ENCODE data around the gene BBX.
A peak's percentile ranks its signal among the peaks of the same experiment; 100 is the strongest.

Gene BBX

DNA sequence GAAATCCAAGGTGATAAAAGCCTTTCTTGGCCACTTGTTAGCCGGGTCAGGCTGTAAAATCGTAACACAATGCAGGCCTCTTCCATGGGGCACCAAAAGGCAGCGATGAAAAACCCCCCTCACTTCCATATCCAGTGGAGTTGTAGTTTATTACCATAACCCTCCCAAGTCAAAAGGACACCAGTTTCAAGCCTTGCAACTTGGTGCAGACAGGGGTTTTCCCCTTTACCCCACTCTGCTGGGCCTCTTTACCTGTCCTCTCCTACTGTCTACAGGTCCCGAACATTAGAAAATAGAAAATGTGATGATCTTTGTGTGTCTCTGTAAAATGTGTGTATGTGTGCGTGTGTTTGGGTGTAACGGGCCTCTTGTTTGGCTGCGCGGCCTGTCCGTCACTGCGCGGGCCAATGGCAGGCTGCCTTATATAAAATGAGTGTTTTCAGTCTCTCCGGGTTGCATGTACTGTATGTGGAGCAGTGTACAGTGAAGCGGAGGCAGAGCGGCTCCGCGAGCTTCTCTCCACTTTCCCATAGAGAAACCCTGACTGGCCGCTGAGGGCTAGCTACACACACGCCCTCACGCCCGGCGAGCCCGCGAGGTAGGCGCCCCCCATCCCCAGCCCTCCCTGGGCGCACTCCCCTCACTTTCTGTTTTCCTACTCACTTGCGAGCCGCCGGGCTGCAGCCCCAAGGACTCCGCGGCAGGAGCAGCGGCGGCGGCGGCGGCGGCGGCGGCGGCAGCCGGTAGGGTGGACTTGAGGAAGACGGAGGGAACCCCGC, at the start of gene BBX:
Gene BBX (plus strand): TSS at position 453 of the 779 bp plus-strand sequence. CDS start 187,499 bp downstream, outside the sequence.
- peak; percentile 73 to 87 for DNase-seq

DNA sequence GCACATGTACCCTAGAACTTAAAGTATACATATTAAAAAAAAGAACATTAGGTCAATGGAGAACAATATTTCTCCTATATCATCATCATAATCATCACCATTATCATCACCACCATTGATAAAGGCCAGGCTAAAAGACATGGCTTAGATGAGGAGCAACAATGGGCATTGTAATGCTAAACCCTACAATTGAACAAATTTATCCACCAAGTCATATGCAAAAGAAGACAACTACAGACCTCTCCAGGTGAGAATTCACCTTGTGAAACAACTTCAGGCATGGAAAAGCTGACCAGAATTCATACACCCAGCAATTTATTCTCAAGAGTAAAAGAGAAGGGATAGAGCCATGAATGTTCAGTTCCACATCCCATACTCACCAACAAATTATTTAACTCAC, 46.3 kb upstream of the BBX start:
- no peak for DNase-seq

DNA sequence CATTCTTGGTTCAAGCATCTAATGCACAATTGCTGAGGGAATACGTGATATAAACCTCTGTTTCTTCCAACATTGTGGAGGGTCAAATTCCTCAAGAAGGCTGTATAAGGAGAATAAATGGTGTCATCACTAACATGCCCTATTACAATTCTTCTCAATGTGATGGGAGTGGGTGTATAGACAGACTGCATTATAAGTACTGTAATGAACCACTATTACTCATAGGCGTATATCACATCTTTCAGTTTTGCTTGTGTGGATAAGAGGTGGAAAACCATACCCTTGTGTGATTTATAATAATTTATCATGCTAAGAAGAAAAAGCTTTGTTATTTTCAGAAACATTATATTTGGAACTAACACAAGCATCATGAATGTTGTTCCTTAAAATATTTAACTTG, 35.3 kb upstream of the BBX start:
- DNase-seq, result no peak

DNA sequence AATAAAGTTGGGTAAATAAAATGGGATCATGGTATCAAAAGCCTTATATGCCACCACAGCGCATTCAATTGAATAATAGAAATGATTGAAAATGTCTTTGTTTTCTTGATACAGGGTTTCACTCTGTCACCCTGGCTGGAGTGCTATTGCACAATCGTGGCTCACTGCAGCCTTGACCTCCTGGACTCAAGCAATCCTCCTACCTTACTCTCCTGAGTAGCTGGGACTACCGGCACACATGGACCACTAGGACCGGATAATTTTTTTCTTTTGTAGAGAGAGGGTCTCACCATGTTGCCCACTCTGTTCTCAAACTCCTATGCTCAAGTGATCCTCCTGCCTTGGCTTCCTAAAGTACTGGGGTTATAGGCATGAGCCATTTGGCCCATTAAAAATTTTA, 33.8 kb upstream of the BBX start:
- DNase-seq, result no peak

DNA sequence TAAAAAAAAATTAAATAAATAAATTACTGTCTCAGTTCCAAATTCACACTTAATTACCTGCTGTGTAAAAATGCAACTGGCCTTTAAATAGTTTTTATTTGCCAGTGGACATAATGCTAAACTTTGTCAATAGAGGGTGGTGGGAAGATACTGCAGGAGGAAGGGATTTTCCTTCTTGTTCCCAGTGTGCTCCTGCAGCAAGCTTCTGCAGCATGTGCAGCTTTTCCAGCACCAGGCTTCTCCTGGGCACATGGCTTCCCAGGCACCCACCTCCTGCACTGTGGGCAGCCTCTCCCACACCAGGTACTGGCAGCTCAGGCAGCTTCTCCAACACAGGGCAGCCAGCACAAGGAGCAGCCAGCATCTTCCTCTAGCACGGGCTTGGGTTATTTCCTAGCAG, 29.6 kb upstream of the BBX start:
- no peak for DNase-seq

DNA sequence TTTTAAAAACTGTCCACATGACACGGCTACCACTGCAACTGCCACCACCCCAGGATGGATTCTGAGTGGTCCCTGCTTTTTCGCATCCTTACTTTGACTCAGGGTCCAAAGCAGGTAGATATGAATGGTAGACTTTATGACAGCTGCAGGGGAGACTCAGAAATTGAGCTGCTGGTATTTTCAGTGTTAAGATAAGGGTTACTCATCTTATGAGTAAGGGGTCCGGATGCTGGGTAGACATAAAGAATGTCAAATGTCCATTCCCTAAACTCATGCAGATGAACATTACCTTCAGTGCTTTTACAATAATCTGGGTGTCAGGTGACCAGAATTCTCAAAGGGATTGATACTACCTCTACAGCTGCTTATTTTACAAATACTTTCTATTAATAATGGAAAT, 25.9 kb upstream of the BBX start:
- DNase-seq, result no peak

DNA sequence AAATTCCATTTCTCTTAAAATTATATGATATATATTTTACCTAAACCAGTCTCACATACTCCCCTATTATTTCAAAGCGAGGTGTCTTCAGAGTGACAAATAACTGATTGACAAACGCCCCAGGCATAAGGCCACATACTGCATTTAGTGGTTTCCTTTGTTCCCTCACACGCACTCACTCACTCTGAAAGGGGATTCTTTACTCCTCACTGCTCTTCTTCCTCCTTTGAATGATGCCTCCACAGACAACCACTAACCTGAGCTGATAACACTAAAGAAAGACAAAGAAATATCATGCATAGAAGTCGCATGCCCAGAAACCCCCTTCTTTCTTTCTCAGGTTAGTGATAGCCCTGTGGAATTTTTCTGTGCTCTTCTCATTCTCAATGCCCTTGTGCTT, 24.1 kb upstream of the BBX start:
- no peak for DNase-seq

DNA sequence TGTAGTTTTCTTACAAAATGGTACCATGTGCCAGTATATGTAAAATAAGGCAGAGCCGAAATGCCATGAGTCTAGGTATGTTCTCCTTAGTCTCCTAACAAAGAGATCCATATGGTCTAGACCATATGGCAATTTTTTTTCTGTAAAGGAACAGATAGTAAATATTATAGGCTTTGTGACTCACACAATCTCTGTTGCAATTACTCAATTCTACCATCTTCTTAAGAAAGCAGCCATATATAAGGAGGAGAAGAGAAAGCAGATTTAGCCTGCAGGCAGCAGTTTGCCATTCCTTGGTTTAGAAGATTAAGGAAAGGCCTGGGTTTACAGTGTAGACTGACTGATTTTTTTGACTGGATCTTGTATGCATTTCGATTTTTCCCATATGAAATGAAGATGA, 16.3 kb upstream of the BBX start:
- no peak for DNase-seq

DNA sequence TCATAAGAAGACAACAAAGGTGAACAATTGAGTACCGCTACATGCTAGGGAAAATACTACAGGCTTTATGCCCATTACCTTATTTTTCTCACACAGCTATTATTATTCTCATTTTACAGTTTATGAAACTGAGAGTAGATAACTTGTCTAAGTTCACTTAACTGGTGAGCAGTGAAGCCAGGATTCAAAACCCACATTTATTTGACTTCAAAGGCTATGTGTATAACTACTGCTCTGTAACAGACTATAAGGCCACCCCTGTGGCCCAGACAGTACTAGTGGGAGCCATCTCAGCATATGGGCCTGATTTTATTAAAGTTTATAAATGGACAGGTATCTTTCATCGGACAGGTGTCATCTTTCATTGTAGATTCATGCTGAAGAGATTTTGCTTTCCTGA, 14.4 kb upstream of the BBX start:
- no peak for DNase-seq

DNA sequence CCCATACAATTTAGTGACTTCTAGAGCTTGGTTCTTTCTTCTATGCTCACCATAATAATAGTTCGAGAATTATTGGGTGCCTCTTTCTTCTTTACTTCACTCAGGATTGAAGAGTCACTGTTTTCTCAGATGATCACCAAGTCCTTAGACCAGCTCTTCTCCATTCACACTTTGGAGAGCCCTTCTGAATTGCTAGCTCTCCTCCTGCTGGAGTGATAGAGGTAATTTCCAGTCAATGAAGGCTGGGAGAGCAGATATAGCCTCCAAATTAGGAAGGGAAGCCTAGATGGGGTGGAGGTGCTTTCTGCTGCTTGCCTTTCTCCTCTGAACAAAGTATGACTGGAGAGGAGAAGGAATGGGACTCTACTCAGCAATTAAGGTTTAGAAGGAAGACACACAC, 10.7 kb upstream of the BBX start:
- no peak for DNase-seq

DNA sequence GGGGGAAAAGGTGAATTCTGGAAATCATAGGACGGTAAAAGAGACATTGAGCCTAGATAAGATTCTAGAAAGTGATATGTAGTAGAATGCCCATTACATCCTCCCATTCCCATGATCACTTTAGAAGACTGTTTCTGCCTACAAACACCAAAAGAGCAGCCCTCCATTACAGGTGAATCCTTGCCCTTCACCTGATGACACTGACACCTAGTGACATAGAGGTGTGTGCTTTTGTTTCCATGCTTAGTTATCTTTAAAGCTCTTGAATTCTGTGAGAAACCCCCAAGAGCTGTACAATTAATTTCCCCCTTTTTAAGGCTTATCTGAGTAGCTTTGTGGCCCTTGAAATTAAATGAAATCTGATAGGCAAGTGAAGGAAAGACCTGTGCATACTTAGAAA, 8.3 kb upstream of the BBX start:
- no peak for DNase-seq

DNA sequence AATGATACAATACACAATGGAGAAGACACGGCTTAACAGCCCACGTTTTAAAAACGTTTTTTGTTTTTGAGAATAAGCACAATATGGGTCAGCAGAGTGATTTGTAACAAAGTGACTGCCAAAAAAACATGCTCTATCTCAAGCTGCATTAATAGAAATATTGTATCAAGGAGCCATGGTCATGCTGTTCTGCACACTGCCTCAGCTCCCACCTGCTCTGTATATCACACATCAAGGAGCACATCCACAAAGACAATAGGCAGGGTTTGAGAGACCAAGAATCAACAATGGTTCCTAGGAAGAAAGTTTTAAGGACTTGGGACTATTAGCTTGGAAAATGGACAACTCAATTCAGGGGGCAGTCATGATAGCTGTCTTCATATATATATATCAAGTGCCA, 6.3 kb upstream of the BBX start:
- DNase-seq, result no peak

DNA sequence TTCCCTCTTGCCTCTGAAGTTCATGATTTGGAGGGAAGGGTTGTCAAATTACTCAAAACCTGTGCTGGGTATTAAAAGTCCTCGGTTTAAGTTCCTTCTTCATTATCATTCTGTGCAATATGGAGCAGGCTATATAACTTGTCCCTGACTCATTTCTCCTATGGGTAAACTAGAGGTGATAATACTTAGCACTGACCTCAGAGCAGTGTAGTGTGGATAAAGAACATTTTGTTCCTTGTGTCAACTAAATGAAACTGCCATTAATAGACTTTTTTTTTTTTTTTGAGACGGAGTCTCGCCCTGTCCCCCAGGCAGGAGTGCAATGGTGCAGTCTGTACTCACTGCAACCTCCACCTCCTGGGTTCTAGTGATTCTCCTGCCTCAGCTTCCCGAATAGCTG, 2.2 kb upstream of the BBX start:
- DNase-seq, result no peak

DNA sequence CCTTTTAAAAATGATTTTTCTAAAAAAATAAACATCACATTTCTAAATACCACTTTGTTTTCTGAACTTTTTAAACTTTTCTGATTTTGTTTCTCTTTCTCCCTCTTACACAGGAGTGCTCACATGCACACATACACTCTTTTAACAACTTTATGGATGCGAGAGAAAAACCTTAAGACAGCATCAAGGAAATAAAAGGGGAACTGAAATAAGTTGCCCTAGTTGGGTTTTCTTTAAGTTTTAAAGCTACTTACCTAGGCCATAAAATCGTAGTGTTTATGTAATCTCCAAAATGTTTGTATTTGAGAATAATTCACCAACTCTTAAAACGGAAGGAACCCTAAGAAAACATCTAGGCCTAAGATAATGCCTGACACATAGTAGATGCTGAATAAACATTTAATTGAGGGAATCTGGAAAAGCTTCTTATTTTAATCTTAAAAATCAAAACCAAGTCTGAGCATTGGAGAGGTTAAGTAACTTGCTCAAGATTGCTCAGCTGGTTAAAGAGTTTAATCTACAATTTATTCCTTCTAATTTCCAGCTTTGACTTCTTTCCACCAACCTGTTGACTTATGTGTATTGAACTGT, 1.2 kb upstream of the BBX start:
- DNase-seq, result no peak

DNA sequence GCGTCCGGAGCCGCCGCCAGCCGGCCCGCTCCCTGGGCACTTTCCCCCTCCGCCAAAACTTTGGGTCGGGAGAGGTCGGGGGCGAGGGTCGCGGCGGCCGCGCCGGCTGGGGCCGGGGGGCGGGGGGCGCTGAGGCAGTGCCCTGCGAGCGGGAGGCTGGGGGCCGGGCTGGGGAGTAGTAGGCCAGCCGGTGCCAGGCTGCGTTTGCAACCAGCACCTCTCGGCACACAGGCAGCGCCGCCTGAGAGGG, 452 bp downstream of the BBX start:
- no peak for DNase-seq

DNA sequence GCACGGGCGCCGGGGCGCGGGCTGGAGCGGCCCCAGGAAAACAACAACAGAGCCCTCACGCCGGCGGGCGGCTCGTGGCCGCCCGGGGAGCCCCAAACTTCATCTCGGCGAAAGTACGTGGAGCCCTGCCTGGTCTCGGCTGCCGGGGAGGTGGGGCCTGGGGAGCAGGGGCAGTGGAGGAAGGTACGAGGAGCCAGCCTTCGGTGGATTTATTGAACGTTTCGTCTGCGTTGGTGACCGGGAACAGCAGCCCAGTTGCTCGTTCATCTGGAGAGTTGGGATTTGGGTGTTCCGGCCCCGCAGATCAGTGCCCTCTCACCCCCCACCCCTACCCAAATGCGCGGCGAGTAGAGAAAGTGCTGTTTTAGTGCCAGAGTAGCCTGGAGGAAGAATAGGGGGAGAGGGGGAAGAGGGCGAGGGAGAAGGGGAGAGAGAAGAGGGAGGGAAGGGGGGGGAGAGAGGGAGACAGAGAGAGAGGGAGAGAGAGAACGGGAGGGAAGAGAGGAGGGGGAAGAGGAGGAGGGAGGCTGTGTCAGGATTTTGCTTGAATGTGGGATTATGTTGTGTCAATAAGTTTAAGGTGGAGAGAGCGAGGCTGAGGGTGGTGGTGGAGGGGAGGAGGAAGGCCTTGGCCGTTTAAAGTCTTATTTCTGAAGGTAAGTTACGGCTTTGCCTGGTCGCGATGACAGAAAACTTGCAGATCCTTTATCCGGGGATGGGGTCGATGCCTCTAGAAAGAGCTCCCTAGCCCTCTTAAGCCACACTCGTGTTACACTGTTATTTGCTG, 970 bp downstream of the BBX start:
- DNase-seq, result peak in 1 of 2 experiments; percentile 14

DNA sequence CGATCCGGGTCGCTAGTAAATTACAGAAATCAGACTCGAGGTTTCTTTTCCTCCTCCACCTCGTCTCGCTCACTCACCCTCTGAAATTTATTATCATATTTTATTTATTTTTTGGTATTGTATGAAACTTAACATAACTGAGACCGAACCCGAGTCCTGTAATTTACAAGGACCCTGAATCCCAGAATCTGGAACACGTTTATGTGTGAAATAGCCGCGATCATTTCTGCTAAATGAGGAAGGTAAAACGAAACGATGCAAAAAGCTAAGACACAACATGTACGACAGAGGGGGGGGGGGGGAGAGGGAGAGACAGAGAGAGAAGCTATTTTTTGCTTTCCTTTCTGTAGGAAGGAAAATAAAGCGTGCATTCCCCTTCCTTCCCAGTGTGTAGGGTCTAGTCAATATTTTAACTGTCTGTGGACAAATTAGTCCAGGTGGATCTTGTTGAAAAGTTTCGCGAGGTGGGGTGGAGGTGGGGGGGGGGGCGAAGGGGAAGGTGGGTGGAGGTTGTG, 1.6 kb downstream of the BBX start:
- DNase-seq, result no peak

DNA sequence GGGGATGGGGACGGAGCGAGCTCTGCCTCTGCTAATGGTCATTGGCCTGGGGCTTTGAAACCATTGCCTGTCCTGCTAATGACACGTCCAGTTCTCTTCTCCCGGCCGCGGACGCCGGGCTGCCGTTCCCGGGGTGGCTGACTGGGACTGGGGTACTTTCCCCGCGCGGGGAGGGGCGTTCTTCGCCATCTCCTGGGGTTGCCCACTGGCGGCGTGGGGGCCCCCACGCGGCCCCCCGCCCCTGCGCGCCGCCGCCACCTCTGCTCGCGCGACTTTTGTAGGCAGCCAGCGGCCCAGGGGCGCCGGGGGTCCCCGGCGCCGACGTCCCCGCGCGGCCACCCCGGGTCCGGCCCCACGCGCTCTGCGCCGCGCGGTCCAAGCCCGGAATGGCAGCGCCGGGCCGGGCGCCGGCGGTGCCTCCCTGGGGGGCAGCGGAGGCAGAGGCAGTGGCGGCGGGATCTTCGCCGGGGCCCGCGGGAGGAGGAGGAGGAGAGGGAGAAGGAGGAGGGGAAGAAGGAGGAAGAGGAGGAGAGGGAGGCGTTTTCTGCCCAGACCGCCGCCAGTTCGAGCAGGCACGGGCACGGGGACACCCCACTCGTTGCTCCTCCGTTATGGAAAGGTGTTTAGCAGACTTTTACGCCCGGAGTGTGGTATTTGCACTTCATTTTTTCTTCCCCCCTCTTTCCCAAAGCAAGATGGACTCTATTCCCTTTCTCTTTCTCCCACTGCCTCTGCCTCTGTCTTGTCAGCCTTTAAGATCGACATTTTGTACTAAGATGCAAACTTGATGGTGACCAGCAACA, 2.3 kb downstream of the BBX start:
- no peak for DNase-seq

DNA sequence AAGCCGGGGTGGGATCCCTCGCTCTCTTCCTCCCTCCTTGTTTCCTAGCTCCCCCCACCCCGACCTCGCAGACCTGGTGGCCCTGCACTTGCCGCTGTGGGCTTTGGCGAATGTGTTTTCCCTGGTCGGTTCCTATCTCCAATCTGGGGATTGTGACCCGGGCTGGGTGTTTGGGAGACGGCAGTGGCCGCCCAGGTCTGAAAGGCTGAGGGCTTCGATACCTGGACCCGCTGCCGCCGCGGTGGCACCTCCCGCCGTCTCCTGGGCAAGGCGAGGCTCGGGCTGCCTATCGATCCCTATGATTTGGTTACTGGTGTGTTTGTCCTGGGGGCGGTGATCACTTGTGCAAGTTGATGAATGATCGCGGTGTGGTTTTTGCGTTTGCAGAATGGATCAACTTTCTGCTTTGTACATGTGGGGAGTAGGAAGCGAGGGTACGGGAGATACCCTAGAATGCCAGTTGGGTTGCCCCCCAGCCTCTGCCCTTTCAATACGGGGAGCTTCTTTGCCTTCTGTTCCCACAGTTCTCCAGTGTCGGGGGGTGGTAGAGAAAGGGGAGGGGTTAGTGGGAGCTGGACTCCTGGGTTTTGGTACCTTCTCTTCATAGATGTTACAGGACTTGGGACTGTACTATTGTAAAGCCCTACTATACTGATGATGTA, 3.0 kb downstream of the BBX start:
- no peak for DNase-seq

DNA sequence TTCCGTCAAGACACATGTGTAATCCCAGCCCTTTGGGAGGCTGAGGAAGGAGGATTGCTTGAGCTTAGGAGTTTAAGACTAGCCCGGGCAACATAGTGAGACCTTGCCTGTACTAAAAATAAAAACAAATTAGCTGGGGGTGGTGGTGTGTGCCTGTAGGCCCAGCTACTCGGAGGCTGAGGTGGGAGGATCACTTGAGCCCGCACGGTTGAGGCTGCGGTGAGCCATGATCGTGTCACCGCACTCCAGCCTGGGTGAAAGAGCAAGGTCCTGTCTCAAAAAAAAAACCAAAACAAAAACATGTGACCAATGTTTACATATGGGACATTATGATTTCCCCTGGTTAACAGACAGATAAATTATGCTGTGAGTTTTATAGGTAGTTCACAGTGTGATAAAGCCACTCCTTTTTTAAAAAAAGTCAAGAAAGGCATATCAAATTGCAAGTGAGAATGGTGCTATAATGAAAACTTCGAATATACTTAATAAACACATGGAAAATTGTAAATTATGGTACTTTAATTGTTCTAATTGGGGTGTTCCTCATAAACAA, 9.2 kb downstream of the BBX start:
- DNase-seq, result no peak

DNA sequence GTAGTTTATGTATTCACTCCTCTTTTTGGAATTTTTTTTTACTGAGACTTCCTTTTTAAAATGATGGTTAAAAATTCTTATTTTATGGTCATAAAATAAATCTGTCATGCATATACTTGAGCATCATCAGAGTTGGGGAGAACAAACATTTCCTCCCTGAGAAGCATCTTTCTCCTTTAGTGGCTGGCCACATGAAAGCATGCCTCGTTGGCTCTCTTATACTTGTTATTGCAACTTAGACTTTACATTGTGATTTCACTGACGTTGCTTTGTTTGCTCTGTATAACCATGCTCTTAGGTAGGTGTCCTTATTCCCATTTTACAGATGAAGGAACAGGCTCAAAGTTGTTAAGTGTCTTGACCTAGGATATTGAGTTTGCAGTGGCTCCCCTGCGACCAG, 18.1 kb downstream of the BBX start:
- no peak for DNase-seq

DNA sequence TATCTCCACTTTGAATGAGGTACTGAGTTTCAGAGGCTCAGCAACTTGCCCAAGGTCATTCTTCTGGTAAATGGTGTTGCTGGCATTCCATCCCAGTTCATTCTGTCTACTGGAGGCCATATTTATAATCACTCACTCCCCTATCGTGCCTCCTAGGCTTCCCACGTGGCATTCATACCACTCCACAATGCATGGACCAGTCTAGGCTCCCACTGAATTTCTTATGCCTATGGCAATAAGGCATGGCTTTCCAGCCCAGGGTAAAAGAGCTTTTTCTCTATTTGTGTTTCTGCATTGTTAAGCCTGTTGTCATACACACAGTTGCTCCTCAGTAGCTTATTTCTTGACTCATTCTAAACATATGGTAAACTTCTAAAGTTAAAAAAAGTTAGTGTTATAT, 19.9 kb downstream of the BBX start:
- no peak for DNase-seq

DNA sequence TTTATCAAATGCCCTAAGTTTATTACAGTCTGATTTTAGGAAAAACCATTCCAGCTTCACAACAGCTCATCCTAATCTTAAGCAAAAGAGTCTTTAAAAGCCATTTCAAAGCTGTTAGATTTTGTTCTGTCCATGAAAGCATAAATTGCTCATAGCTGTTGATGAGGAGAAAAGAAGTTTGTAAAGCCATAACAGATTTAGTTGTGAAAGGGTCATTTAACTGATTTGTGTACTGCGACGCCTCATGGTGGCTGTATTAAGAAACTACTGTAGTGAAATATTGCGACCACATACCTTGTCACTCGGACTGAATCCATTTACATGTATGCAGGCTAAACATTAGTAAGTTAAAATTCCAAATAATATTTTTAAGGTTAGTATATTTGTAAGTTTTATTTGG, 20.9 kb downstream of the BBX start:
- DNase-seq, result no peak
